HepG2 (cell line): ENCODE results near the gene PPP1R18. TPM values are rescaled to one million over a fixed set of nuclear protein-coding genes. Genes with fewer than 3 reads are reported as not detected.

Experiments
- FOXA3 ChIP-seq: IDR thresholded peaks from 2 replicates; pipeline ENCODE4 v1.6.1; 2016; ENCODE audit warnings: missing genetic modification reagents, missing compliant biosample characterization
- FOXK2 ChIP-seq: fragments of 450-650 bp; IDR thresholded peaks from 2 replicates; pipeline ENCODE4 v1.6.1; 2016
- HDAC2 ChIP-seq: sonication (generic); formaldehyde crosslinking; IDR thresholded peaks from 2 replicates; pipeline ENCODE4 v1.4.0; 2020; ENCODE audit warnings: missing genetic modification reagents
- HMG20A ChIP-seq: IDR thresholded peaks from 2 replicates; pipeline ENCODE4 v1.6.1; 2016; ENCODE audit warnings: borderline replicate concordance
- HNRNPLL ChIP-seq: fragments of 200-400 bp; formaldehyde crosslinking; IDR thresholded peaks from 2 replicates; pipeline ENCODE4 v1.6.1; 2017; ENCODE audit warnings: mild to moderate bottlenecking, low read depth, low read length; ENCODE audit not compliant: poor library complexity, severe bottlenecking
- TAF15 ChIP-seq: fragments of 200-400 bp; formaldehyde crosslinking; IDR thresholded peaks from one replicate; pipeline ENCODE4 v1.6.1; 2018; ENCODE audit warnings: mild to moderate bottlenecking, low read depth, low read length; ENCODE audit not compliant: poor library complexity, severe bottlenecking
- polyA plus RNA-seq, 8 experiments: library from polyadenylated mRNA; depleted of rRNA in 3 of 8; stranded (reverse) in 7 of 8; unstranded in 1 of 8; fragments of >200 nt; fragmentation: Illumina TruSeq in 4 of 8; extraction: Trizol in 4 of 8; gene quantifications; 2 replicates each; pipeline versions ENCODE4 v1.2.1 to v1.2.3, GENCODE V29; 2011 to 2016; ENCODE audit warnings: low read depth in 4 of 8, missing spikeins in 1 of 8, mixed read lengths in 1 of 8; ENCODE audit not compliant: insufficient read depth in 1 of 8
- total RNA-seq, 5 experiments: library from RNA; depleted of rRNA; stranded (reverse); fragments of >200 nt; fragmentation: Illumina TruSeq; extraction: Trizol; gene quantifications; 2 replicates each; pipeline ENCODE4 v1.2.3, GENCODE V29; 2016; ENCODE audit warnings: low read depth in 1 of 5
- TF ChIP-seq, protein P1 (sequence below): sonication (generic); formaldehyde crosslinking; IDR thresholded peaks from 2 replicates; pipeline ENCODE4 v1.4.0; 2020; ENCODE audit warnings: mild to moderate bottlenecking, missing genetic modification reagents
- TF ChIP-seq, protein P2 (sequence below): IDR thresholded peaks from 2 replicates; pipeline ENCODE4 v1.6.1; 2016; ENCODE audit warnings: control low read depth
- TF ChIP-seq, protein P3 (sequence below): sonication (generic); formaldehyde crosslinking; IDR thresholded peaks from 2 replicates; pipeline ENCODE4 v1.9.0; 2021; ENCODE audit warnings: missing genetic modification reagents, mild to moderate bottlenecking, borderline replicate concordance
- TF ChIP-seq, protein P4 (sequence below): sonication (generic); formaldehyde crosslinking; IDR thresholded peaks from 2 replicates; pipeline ENCODE4 v1.8.0; 2022; ENCODE audit warnings: missing genetic modification reagents, mild to moderate bottlenecking, inconsistent platforms, borderline replicate concordance
- TF ChIP-seq, protein P5 (sequence below): IDR thresholded peaks from 2 replicates; pipeline ENCODE4 v1.6.1; 2016; ENCODE audit warnings: missing compliant biosample characterization, missing genetic modification reagents, borderline replicate concordance
- TF ChIP-seq, protein P6 (sequence below): sonication (generic); formaldehyde crosslinking; IDR thresholded peaks from 2 replicates; pipeline ENCODE4 v1.9.0; 2021; ENCODE audit warnings: missing genetic modification reagents, borderline replicate concordance

Gene PPP1R18
- total and polyA plus RNA-seq, 2 of the 13 experiments (the other 11 are each of a cell fraction or from before 2014, with no cell fraction given), result 4.9 to 9.2 TPM

GRCh38 chr6:30722280-30723112 lies 36.1 kb upstream of the PPP1R18 start (continued):
- TF ChIP-seq, protein P1, sequence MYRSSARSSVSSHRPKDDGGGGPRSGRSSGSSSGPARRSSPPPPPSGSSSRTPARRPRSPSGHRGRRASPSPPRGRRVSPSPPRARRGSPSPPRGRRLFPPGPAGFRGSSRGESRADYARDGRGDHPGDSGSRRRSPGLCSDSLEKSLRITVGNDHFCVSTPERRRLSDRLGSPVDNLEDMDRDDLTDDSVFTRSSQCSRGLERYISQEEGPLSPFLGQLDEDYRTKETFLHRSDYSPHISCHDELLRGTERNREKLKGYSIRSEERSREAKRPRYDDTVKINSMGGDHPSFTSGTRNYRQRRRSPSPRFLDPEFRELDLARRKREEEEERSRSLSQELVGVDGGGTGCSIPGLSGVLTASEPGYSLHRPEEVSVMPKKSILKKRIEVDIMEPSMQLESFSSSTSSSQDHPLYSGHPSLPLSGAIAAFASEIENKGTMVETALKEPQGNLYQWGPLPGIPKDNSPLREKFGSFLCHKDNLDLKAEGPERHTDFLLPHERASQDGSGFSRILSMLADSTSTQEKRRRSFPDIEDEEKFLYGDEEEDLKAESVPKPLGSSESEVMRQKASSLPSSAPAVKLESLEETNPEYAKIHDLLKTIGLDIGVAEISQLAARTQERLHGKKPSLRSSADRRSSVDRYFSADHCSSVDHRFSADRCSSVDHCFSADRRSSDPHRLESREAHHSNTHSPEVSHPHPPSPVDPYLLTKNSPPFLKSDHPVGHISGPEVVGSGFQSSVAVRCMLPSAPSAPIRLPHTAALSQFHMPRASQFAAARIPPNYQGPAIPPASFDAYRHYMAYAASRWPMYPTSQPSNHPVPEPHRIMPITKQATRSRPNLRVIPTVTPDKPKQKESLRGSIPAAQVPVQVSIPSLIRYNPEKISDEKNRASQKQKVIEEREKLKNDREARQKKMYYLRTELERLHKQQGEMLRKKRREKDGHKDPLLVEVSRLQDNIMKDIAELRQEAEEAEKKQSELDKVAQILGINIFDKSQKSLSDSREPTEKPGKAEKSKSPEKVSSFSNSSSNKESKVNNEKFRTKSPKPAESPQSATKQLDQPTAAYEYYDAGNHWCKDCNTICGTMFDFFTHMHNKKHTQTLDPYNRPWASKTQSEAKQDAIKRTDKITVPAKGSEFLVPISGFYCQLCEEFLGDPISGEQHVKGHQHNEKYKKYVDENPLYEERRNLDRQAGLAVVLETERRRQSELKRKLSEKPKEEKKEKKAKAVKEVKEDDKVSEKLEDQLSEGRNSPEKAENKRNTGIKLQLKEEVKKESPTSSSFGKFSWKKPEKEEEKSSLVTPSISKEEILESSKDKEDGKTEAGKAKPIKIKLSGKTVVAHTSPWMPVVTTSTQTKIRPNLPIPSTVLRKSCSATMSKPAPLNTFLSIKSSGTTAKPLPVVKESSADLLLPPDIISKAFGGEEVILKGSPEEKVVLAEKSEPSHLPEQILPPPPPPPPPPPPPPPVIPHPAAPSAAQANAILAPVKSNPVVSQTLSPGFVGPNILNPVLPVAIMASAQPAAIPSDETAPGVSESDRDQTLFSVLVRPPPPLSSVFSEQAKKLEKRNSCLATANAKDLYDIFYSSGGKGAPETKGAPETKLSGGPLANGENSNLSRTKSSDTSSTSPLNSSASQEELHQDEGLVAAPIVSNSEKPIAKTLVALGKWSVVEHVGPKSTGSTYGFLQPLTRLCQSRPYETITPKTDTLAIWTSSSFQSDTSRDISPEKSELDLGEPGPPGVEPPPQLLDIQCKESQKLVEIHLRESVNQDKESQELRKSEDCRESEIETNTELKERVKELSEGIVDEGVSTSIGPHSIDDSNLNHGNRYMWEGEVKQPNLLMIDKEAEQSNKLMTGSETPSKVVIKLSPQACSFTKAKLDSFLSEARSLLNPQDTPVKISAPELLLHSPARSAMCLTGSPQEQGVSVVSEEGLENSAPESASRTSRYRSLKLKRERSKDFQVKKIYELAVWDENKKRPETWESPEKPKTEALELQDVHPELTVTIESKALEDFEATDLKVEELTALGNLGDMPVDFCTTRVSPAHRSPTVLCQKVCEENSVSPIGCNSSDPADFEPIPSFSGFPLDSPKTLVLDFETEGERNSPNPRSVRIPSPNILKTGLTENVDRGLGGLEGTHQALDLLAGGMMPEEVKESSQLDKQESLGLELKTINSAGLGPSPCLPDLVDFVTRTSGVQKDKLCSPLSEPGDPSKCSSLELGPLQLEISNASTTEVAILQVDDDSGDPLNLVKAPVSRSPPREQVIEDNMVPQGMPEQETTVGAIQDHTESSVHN (CRISPR knock-in tag), result no peak
- TF ChIP-seq, protein P2, sequence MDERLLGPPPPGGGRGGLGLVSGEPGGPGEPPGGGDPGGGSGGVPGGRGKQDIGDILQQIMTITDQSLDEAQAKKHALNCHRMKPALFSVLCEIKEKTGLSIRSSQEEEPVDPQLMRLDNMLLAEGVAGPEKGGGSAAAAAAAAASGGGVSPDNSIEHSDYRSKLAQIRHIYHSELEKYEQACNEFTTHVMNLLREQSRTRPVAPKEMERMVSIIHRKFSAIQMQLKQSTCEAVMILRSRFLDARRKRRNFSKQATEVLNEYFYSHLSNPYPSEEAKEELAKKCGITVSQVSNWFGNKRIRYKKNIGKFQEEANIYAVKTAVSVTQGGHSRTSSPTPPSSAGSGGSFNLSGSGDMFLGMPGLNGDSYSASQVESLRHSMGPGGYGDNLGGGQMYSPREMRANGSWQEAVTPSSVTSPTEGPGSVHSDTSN, result no peak
- TF ChIP-seq TAF15 (no peak), FOXK2 (no peak), HMG20A (CRISPR knock-in tag) (0 out of 2 replicates have a peak, but pooled peaks have one; percentile 18), HDAC2 (CRISPR knock-in tag) (peak; percentile 61), HNRNPLL (no peak), FOXA3 (CRISPR knock-in tag) (0 out of 2 replicates have a peak, but pooled peaks have one; percentile 17)
- TF ChIP-seq, protein P3, sequence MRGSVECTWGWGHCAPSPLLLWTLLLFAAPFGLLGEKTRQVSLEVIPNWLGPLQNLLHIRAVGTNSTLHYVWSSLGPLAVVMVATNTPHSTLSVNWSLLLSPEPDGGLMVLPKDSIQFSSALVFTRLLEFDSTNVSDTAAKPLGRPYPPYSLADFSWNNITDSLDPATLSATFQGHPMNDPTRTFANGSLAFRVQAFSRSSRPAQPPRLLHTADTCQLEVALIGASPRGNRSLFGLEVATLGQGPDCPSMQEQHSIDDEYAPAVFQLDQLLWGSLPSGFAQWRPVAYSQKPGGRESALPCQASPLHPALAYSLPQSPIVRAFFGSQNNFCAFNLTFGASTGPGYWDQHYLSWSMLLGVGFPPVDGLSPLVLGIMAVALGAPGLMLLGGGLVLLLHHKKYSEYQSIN (CRISPR knock-in tag), result no peak
- TF ChIP-seq, protein P4, sequence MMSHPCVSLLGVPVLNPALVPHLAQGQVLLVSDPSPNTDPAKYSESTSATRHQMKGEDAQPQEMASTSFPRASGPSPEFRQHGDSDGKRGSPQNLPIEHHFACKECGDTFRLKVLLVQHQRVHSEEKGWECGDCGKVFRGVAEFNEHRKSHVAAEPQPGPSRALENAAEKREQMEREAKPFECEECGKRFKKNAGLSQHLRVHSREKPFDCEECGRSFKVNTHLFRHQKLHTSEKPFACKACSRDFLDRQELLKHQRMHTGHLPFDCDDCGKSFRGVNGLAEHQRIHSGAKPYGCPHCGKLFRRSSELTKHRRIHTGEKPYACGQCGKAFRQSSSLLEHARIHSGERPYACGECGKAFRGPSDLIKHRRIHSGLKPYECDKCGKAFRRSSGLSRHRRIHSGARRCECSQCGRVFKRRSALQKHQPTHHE (CRISPR knock-in tag), result no peak
- TF ChIP-seq, protein P5, sequence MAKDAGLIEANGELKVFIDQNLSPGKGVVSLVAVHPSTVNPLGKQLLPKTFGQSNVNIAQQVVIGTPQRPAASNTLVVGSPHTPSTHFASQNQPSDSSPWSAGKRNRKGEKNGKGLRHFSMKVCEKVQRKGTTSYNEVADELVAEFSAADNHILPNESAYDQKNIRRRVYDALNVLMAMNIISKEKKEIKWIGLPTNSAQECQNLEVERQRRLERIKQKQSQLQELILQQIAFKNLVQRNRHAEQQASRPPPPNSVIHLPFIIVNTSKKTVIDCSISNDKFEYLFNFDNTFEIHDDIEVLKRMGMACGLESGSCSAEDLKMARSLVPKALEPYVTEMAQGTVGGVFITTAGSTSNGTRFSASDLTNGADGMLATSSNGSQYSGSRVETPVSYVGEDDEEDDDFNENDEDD (CRISPR knock-in tag), result no peak
- TF ChIP-seq, protein P6, sequence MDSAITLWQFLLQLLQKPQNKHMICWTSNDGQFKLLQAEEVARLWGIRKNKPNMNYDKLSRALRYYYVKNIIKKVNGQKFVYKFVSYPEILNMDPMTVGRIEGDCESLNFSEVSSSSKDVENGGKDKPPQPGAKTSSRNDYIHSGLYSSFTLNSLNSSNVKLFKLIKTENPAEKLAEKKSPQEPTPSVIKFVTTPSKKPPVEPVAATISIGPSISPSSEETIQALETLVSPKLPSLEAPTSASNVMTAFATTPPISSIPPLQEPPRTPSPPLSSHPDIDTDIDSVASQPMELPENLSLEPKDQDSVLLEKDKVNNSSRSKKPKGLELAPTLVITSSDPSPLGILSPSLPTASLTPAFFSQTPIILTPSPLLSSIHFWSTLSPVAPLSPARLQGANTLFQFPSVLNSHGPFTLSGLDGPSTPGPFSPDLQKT (CRISPR knock-in tag), result no peak
